K562 (cell line): ENCODE measurements around the gene PATJ. TPM values are rescaled to one million over a fixed set of nuclear protein-coding genes. Genes with fewer than 3 reads are reported as not detected.

Experiments
- ATAC-seq: fragments of 200-7000 bp; cut with Tn5 transposase; 3 replicates; pipeline ENCODE4 v1.9.1; 2020; ENCODE audit warnings: moderate library complexity
- BruUV-seq: library from RNA; stranded (reverse); fragments of 400-500 nt; replicated peaks from 2 replicates; lab custom pipeline; 2021; lab: Mats Ljungman, UMichigan
- CTCF ChIA-PET: fragments of 300-600 bp; formaldehyde crosslinking; extraction: SDS; loops from one replicate; lab custom pipeline; 2021; ENCODE audit warnings: low intra/inter-chr PET ratio; lab: Yijun Ruan, JAX
- POLR2A ChIA-PET: fragments of 300-600, 350-650 bp; sonication (Branson Sonifier 250); formaldehyde crosslinking; extraction: SDS; loops from one replicate; lab custom pipeline; 2021; ENCODE audit warnings: antibody characterized with exemption, inconsistent platforms; lab: Yijun Ruan, JAX
- DNase-seq, 4 experiments: peaks; one replicate each; pipeline versions ENCODE4 v3.0.0 to v3.0.0-alpha.2; 2011 to 2018; ENCODE audit warnings: low spot score in 3 of 4, mixed read lengths in 3 of 4; ENCODE audit errors: extremely low read depth in 1 of 4
- FAIRE-seq: peaks from 2 replicates; lab custom pipeline; 2011; peaks lifted over from hg19 to GRCh38; lab: Jason Lieb, UNC
- H2AFZ ChIP-seq: 2 replicates; pipeline ENCODE4 v1.6.0; 2011; ENCODE audit warnings: low read depth, low read length, control low read depth, inconsistent platforms
- H3K27ac ChIP-seq: fragments of 200-600 bp; 3 replicates; pipeline ENCODE4 v1.8.0; 2011; ENCODE audit warnings: low read depth, mild to moderate bottlenecking, control low read depth, inconsistent platforms, low read length, moderate library complexity, mixed read lengths; ENCODE audit errors: extremely low read depth
- H3K27me3 ChIP-seq, 2 experiments: fragments of 300-600 bp in 1 of 2; 2 replicates in 1 of 2; 3 replicates in 1 of 2; pipeline versions ENCODE4 v1.6.0 to v1.8.0; 2011; ENCODE audit warnings: inconsistent platforms in 2 of 2, low read length in 2 of 2, mild to moderate bottlenecking in 1 of 2, mixed read lengths in 1 of 2, moderate library complexity in 1 of 2; ENCODE audit not compliant: control insufficient read depth in 2 of 2, insufficient read depth in 2 of 2
- H3K36me3 ChIP-seq: fragments of 300-600 bp; 3 replicates; pipeline ENCODE4 v1.8.0; 2011; ENCODE audit warnings: mild to moderate bottlenecking, low read length, inconsistent platforms; ENCODE audit not compliant: control insufficient read depth, insufficient read depth
- H3K4me1 ChIP-seq, 2 experiments: fragments of 200-600 bp in 1 of 2; replicated peaks in 1 of 2; 2 replicates in 1 of 2; 3 replicates in 1 of 2; pipeline versions ENCODE4 v1.5.1 to v1.8.0; 2011; ENCODE audit warnings: inconsistent platforms in 2 of 2, low read length in 2 of 2, mild to moderate bottlenecking in 1 of 2, mixed read lengths in 1 of 2, moderate library complexity in 1 of 2; ENCODE audit not compliant: control insufficient read depth in 2 of 2, insufficient read depth in 2 of 2
- H3K4me2 ChIP-seq: 2 replicates; pipeline ENCODE4 v1.6.1; 2011; ENCODE audit warnings: low read length, control low read depth, inconsistent platforms, mixed read lengths; ENCODE audit not compliant: insufficient read depth
- H3K4me3 ChIP-seq: fragments of 200-600 bp; sonication (generic), shearing (Covaris generic); 2 replicates; pipeline ENCODE4 v1.5.1; 2016; ENCODE audit warnings: control low read depth, inconsistent platforms
- H3K79me2 ChIP-seq: fragments of 200-600 bp; 3 replicates; pipeline ENCODE4 v1.8.0; 2011; ENCODE audit warnings: low read length, inconsistent platforms; ENCODE audit not compliant: control insufficient read depth, insufficient read depth
- H3K9ac ChIP-seq, 2 experiments: 2 replicates each; pipeline versions ENCODE4 v1.6.0 to v1.6.1; 2011; ENCODE audit warnings: low read depth in 2 of 2, low read length in 2 of 2, control low read depth in 1 of 2, inconsistent platforms in 1 of 2, mild to moderate bottlenecking in 1 of 2, mixed read lengths in 1 of 2; ENCODE audit not compliant: insufficient read depth in 1 of 2
- H3K9me1 ChIP-seq: one replicate; pipeline ENCODE4 v1.6.0; 2011; ENCODE audit warnings: inconsistent platforms, mild to moderate bottlenecking, low read length, moderate library complexity; ENCODE audit not compliant: control insufficient read depth, insufficient read depth
- H3K9me3 ChIP-seq: replicated peaks from 2 replicates; pipeline ENCODE4 v1.5.1; 2011; ENCODE audit warnings: low read depth, low read length, inconsistent platforms; ENCODE audit not compliant: control insufficient read depth, insufficient read depth
- H4K20me1 ChIP-seq: replicated peaks from 2 replicates; pipeline ENCODE4 v1.6.1; 2011; ENCODE audit warnings: low read length, inconsistent platforms, mixed read lengths; ENCODE audit not compliant: control insufficient read depth, insufficient read depth
- CBFA2T3 ChIP-seq: fragments of 450-650 bp; IDR thresholded peaks from 2 replicates; pipeline ENCODE4 v1.6.1; 2017
- MECOM ChIP-seq: fragments of 250-450 bp; sonication (Bioruptor Pico); IDR thresholded peaks from 2 replicates; pipeline ENCODE4 v1.8.0; 2022; ENCODE audit warnings: inconsistent platforms
- MTA1 ChIP-seq: fragments of 450-650 bp; IDR thresholded peaks from 2 replicates; pipeline ENCODE4 v1.6.1; 2017; ENCODE audit warnings: borderline replicate concordance
- NFE2 ChIP-seq: IDR thresholded peaks from 2 replicates; pipeline ENCODE4 v1.6.1; 2014; ENCODE audit warnings: antibody characterized with exemption, low read depth
- RBM25 ChIP-seq: fragments of 200-400 bp; formaldehyde crosslinking; IDR thresholded peaks from 2 replicates; pipeline ENCODE4 v1.6.1; 2018; ENCODE audit warnings: low read length, low read depth, moderate library complexity; ENCODE audit not compliant: severe bottlenecking
- SMARCE1 ChIP-seq: fragments of 450-650 bp; IDR thresholded peaks from 2 replicates; pipeline ENCODE4 v1.7.1; 2016; ENCODE audit warnings: mild to moderate bottlenecking
- TAL1 ChIP-seq: fragments of 450-650 bp; IDR thresholded peaks from 2 replicates; pipeline ENCODE4 v1.6.1; 2016; ENCODE audit warnings: mild to moderate bottlenecking
- TEAD4 ChIP-seq, 2 experiments: sonication (generic) in 1 of 2; formaldehyde crosslinking in 1 of 2; IDR thresholded peaks; 2 replicates each; pipeline versions ENCODE4 v1.6.1 to v1.8.0; 2012 to 2022; ENCODE audit warnings: borderline replicate concordance in 1 of 2, inconsistent platforms in 1 of 2, low read length in 1 of 2, mild to moderate bottlenecking in 1 of 2, missing genetic modification reagents in 1 of 2
- ZKSCAN8 ChIP-seq: fragments of 200-800 bp; sonication (Bioruptor generic); IDR thresholded peaks from 2 replicates; pipeline ENCODE4 v1.6.1; 2016; ENCODE audit warnings: missing genetic modification characterization, missing compliant biosample characterization
- ZNF146 ChIP-seq: IDR thresholded peaks from one replicate; pipeline ENCODE4 v1.6.1; 2018; ENCODE audit warnings: missing compliant biosample characterization; ENCODE audit not compliant: unreplicated experiment
- WGBS: fragments of 100-300 bp; shearing (Covaris generic); methylation state at CpG from one replicate; pipeline ENCODE4 v1.1.6; 2016; ENCODE audit warnings: low coverage, mixed read lengths; ENCODE audit not compliant: insufficient coverage; ENCODE audit errors: missing lambda C conversion rate; 5-methylcytosine and 5-hydroxymethylcytosine counted together
- in situ Hi-C: fragments of 300-500 bp; cut with MboI; formaldehyde crosslinking; loops from 4 replicates; pipeline ENCODE4 v1.15.0; 2018; ENCODE audit warnings: inconsistent platforms, mixed read lengths
- intact Hi-C: fragments of 100-400 bp; cut with micrococcal nuclease; formaldehyde crosslinking; loops from 2 replicates; pipeline ENCODE4 v1.14.2; 2022
- polyA plus RNA-seq, 8 experiments: library from polyadenylated mRNA; depleted of rRNA in 4 of 8; stranded (reverse) in 5 of 8; unstranded in 3 of 8; fragments of >200 nt; fragmentation: Nextera tagmentation in 2 of 8; fragmentation: Illumina TruSeq in 1 of 8; extraction: Ambion mirVana in 2 of 8; extraction: Trizol in 1 of 8; gene quantifications; 2 replicates each; pipeline versions ENCODE4 v1.2.1 to v1.2.3, GENCODE V29; 2011 to 2014; ENCODE audit warnings: inconsistent platforms in 1 of 8, missing spikeins in 1 of 8
- total RNA-seq, 7 experiments: library from RNA; depleted of rRNA in 6 of 7; stranded (reverse); fragments of >200 nt in 6 of 7; fragmentation: Illumina TruSeq in 2 of 7; extraction: Trizol in 2 of 7; gene quantifications; 2 replicates each; pipeline versions ENCODE4 v1.2.1 to v1.2.3, GENCODE V29; 2011 to 2021; ENCODE audit warnings: low replicate concordance in 1 of 7
- TF ChIP-seq, protein P1 (sequence below): sonication (generic); formaldehyde crosslinking; IDR thresholded peaks from 2 replicates; pipeline ENCODE4 v1.8.1; 2023; ENCODE audit warnings: mild to moderate bottlenecking, missing genetic modification reagents

Gene PATJ
- total and polyA plus RNA-seq, 9 of the 15 experiments (the other 6 are each of a cell fraction or from before 2014, with no cell fraction given), result 0.22 TPM; not detected in 8

DNA sequence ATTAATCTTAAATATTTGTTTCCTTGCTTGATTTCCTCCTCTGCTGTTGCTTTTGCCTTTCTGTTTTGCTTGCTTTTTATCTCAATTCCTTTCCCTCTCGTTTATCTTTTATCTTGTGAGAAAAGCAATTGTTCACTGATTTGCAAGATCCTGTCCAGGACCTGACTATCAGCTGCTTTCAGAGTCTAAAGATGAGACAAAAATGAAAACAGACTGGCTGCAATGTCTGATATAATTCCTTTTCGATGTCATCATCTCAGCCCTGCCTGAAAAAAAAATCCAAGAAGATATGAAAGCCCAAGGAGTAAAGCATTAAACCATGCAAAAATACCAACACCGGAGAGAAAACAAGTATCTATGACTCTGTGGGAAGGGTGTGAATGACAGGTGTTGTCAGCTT, 225.5 kb downstream of the PATJ start:
- no peak for DNase-seq
- Histone ChIP-seq H3K9me1 (no peaks in the 10 kb centered on the region), H2AFZ (no peak overlapping the region), H3K27me3 (no peaks in the 10 kb centered on the region), H3K27ac (no peak overlapping the region), H3K36me3 (no peaks in the 10 kb centered on the region), H3K4me1 (no peaks in the 10 kb centered on the region), H4K20me1 (no peaks in the 10 kb centered on the region), H3K9ac (no peak overlapping the region), H3K4me3 (no peak overlapping the region), H3K79me2 (no peaks in the 10 kb centered on the region), H3K9me3 (no peaks in the 10 kb centered on the region), H3K4me2 (no peak overlapping the region)
- BruUV-seq, result no TSS peak
- intact Hi-C loops, result no loop called here
- ChIA-PET CTCF (no interaction called here), POLR2A (no interaction called here)
- in situ Hi-C loops, result no loop called here
- peak; percentile 42 for FAIRE-seq
- TF ChIP-seq MECOM (CRISPR knock-in tag) (peak; percentile 49; the same call in 1 of the 2 replicates), TEAD4 (IDR thresholded peaks at IDR 0.05; ENCODE audit: low read length) (peak; percentile 50; the same call in 1 of the 2 replicates), TEAD4 (CRISPR knock-in tag; IDR thresholded peaks at IDR 0.05; ENCODE audit: borderline replicate concordance) (no peak), TAL1 (peak; percentile 29; the same call in 1 of the 2 replicates), MTA1 (no peak), SMARCE1 (no peak), CBFA2T3 (peak; percentile 37)
- WGBS, result 3% methylated on average over 3 of the region's 3 CpGs
- ATAC-seq, result no peak

DNA sequence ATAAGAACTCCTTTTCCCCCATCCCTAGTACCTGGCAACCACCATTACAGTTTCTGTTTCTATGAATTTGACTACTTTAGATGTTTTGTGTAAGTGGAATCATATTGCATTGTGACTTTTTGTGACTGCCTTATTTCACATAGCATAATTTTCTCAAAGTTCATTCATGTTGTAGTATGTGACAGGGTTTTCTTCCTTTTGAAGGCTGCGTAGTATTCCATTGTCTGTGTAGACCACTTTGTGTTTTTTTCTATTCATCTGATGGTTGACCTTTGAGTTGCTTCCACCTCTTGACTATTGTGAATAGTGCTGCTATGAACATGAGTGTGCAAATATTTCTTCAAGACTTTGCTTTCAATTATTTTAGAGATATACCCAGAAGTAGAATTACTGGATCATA, 226.6 kb downstream of the PATJ start:
- no peaks in the 10 kb centered on the region for H4K20me1 ChIP-seq
- BruUV-seq, result no TSS peak
- in situ Hi-C loops, result no loop called here
- no peaks in the 10 kb centered on the region for H3K9me3 ChIP-seq
- no peaks in the 10 kb centered on the region for H3K36me3 ChIP-seq
- FAIRE-seq (no peak), ATAC-seq (no peak), DNase-seq (no peak)
- H3K4me1 ChIP-seq, result no peaks in the 10 kb centered on the region
- WGBS, result 6% methylated on average over 1 of the region's 1 CpG
- no peak overlapping the region for H3K4me2 ChIP-seq
- H3K9me1 ChIP-seq, result no peaks in the 10 kb centered on the region
- no peaks in the 10 kb centered on the region for H3K27me3 ChIP-seq
- no peaks in the 10 kb centered on the region for H3K79me2 ChIP-seq
- intact Hi-C loops, result no loop called here
- CTCF ChIA-PET, result interaction anchor here (0.6 kb wide), 1 partner anchor 101 kb away, joined by 3 read pairs; no protein-coding TSS in a partner anchor
- H2AFZ ChIP-seq, result no peak overlapping the region
- H3K27ac ChIP-seq, result no peak overlapping the region
- no peak for TF ChIP-seq ZKSCAN8 (CRISPR knock-in tag)
- TF ChIP-seq, protein P1, sequence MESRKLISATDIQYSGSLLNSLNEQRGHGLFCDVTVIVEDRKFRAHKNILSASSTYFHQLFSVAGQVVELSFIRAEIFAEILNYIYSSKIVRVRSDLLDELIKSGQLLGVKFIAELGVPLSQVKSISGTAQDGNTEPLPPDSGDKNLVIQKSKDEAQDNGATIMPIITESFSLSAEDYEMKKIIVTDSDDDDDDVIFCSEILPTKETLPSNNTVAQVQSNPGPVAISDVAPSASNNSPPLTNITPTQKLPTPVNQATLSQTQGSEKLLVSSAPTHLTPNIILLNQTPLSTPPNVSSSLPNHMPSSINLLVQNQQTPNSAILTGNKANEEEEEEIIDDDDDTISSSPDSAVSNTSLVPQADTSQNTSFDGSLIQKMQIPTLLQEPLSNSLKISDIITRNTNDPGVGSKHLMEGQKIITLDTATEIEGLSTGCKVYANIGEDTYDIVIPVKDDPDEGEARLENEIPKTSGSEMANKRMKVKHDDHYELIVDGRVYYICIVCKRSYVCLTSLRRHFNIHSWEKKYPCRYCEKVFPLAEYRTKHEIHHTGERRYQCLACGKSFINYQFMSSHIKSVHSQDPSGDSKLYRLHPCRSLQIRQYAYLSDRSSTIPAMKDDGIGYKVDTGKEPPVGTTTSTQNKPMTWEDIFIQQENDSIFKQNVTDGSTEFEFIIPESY (CRISPR knock-in tag), result no peak
- TF ChIP-seq ZNF146 (CRISPR knock-in tag), result peak; percentile 79
- no peak for TF ChIP-seq NFE2
- peak; percentile 74 for TF ChIP-seq RBM25
- TF ChIP-seq, all 486 proteins: peak for 2
- no peak overlapping the region for H3K4me3 ChIP-seq
- POLR2A ChIA-PET, result no interaction called here
- H3K9ac ChIP-seq, result no peak overlapping the region
